ENCODE data around the gene GYS2.
"Not testable (repeated sequence)": the region's sequence is repeated elsewhere in the genome, so short reads cannot be mapped to it uniquely, and the experiment has no call there.

GYS2 gene

GRCh38 chr12:21604245-21605101 lies at the start of gene GYS2:
Gene GYS2 (minus strand): TSS chr12:21604847. CDS start chr12:21604592, 255 bp downstream.
- no peak for DNase-seq (ENCODE audit: low spot score)
- Histone ChIP-seq H3K27ac (no peak within 1 kb of the TSS), H3K4me3 (no peak within 1 kb of the TSS)
- TF ChIP-seq, protein P1, sequence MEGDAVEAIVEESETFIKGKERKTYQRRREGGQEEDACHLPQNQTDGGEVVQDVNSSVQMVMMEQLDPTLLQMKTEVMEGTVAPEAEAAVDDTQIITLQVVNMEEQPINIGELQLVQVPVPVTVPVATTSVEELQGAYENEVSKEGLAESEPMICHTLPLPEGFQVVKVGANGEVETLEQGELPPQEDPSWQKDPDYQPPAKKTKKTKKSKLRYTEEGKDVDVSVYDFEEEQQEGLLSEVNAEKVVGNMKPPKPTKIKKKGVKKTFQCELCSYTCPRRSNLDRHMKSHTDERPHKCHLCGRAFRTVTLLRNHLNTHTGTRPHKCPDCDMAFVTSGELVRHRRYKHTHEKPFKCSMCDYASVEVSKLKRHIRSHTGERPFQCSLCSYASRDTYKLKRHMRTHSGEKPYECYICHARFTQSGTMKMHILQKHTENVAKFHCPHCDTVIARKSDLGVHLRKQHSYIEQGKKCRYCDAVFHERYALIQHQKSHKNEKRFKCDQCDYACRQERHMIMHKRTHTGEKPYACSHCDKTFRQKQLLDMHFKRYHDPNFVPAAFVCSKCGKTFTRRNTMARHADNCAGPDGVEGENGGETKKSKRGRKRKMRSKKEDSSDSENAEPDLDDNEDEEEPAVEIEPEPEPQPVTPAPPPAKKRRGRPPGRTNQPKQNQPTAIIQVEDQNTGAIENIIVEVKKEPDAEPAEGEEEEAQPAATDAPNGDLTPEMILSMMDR (IDR thresholded peaks at IDR 0.05): no peak

- TF ChIP-seq, protein P1 (IDR thresholded peaks at IDR 0.05): no peak
- DNase-seq (ENCODE audit: low spot score): no peak
- Histone ChIP-seq H3K4me3 (no peak overlapping the region), H3K27ac (no peak overlapping the region)
These were observed 47.2 kb upstream of the GYS2 start for GRCh38 chr12:21651821-21652220.

DNA sequence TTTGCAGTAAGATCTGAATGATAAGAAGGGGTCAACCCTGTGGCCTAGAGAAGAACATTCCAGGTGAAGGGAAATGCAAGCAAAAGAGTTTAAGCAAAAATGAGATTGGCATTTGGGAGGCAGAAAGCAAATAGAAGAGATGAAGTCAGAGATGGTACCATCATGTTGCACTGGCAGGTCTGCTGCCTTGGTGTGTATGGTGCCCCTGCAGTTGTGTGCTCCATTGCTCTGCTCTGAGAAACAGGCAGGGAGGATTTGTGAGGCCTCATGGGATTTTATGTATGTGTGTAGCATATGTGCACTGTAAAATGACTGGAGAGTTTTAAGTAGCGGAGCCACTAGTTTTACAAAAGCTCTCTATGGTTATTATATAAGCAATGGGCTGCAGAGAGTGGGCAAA lies 46.4 kb upstream of the GYS2 start:
- DNase-seq (ENCODE audit: low spot score): no peak
- TF ChIP-seq, protein P1 (IDR thresholded peaks at IDR 0.05): no peak
- H3K4me3 ChIP-seq: no peak overlapping the region
- no peak overlapping the region for H3K27ac ChIP-seq

- Histone ChIP-seq H3K4me3 (no peak overlapping the region), H3K27ac (no peak overlapping the region)
- TF ChIP-seq, protein P1 (IDR thresholded peaks at IDR 0.05): no peak
- no peak for DNase-seq (ENCODE audit: low spot score)
These were observed 44.4 kb upstream of the GYS2 start for GRCh38 chr12:21649034-21649433.

- H3K4me3 ChIP-seq: no peak overlapping the region
- DNase-seq (ENCODE audit: low spot score): no peak
- TF ChIP-seq, protein P1 (IDR thresholded peaks at IDR 0.05): no peak
- H3K27ac ChIP-seq: no peak overlapping the region
These were observed 43.7 kb upstream of the GYS2 start for GRCh38 chr12:21648378-21648777.

- no peak for DNase-seq (ENCODE audit: low spot score)
- TF ChIP-seq, protein P1 (IDR thresholded peaks at IDR 0.05): no peak
- Histone ChIP-seq H3K27ac (no peak overlapping the region), H3K4me3 (no peak overlapping the region)
These were observed 42.5 kb upstream of the GYS2 start for GRCh38 chr12:21647179-21647578.

- not testable (repeated sequence) for H3K27ac ChIP-seq; DNase-seq (ENCODE audit: low spot score); H3K4me3 ChIP-seq
These were observed 40.4 kb upstream of the GYS2 start for GRCh38 chr12:21645041-21645500.

Measured in coronary artery (tissue), 2 donors.